Loucy (cell line): ENCODE results near the gene RIIAD1.

Experiments used
- H2AFZ ChIP-seq: fragments of 200-600 bp; sonication (generic); 2 replicates; pipeline ENCODE4 v1.6.0; 2016; ENCODE audit warnings: antibody characterized with exemption, mild to moderate bottlenecking, low read length, moderate library complexity
- H3F3A ChIP-seq: fragments of 200-600 bp; 2 replicates; pipeline ENCODE4 v1.6.0; 2016; ENCODE audit warnings: antibody characterized with exemption, low read depth, mild to moderate bottlenecking
- H3K27me3 ChIP-seq: fragments of 200-600 bp; sonication (generic); 2 replicates; pipeline ENCODE4 v1.6.1; 2014; ENCODE audit warnings: low read length, mild to moderate bottlenecking; ENCODE audit not compliant: insufficient read depth, poor library complexity, severe bottlenecking
- H3K36me3 ChIP-seq: fragments of 200-600 bp; sonication (generic); 2 replicates; pipeline ENCODE4 v1.6.1; 2016; ENCODE audit warnings: low read length; ENCODE audit not compliant: insufficient read depth
- H3K4me1 ChIP-seq: fragments of 200-600 bp; sonication (generic); 2 replicates; pipeline ENCODE4 v1.5.1; 2014; ENCODE audit warnings: low read length, mild to moderate bottlenecking; ENCODE audit not compliant: insufficient read depth, poor library complexity, severe bottlenecking
- H3K4me2 ChIP-seq: fragments of 200-600 bp; sonication (generic); 2 replicates; pipeline ENCODE4 v1.6.0; 2014; ENCODE audit warnings: antibody characterized with exemption, low read length, low read depth, mild to moderate bottlenecking; ENCODE audit not compliant: poor library complexity, severe bottlenecking
- H3K4me3 ChIP-seq: fragments of 200-600 bp; sonication (generic); 2 replicates; pipeline ENCODE4 v1.5.1; 2014; ENCODE audit warnings: low read length, mild to moderate bottlenecking, mixed read lengths; ENCODE audit not compliant: poor library complexity, severe bottlenecking
- H3K79me2 ChIP-seq: fragments of 200-600 bp; sonication (generic); 2 replicates; pipeline ENCODE4 v1.6.1; 2014; ENCODE audit warnings: low read length; ENCODE audit not compliant: insufficient read depth
- H3K9ac ChIP-seq: fragments of 200-600 bp; sonication (generic); 2 replicates; pipeline ENCODE4 v1.6.0; 2014; ENCODE audit warnings: mild to moderate bottlenecking, low read depth, low read length, moderate library complexity; ENCODE audit not compliant: poor library complexity, severe bottlenecking
- H3K9me2 ChIP-seq: fragments of 200-600 bp; sonication (generic); replicated peaks from 2 replicates; pipeline ENCODE4 v1.6.1; 2016; ENCODE audit warnings: low read depth, low read length, mixed read lengths
- H3K9me3 ChIP-seq: fragments of 200-600 bp; sonication (generic); 2 replicates; pipeline ENCODE4 v1.6.1; 2014; ENCODE audit warnings: mild to moderate bottlenecking, antibody characterized with exemption, low read length, low read depth; ENCODE audit not compliant: insufficient read depth
- H4K20me1 ChIP-seq: fragments of 200-600 bp; sonication (generic); 2 replicates; pipeline ENCODE4 v1.6.0; 2014; ENCODE audit warnings: antibody characterized with exemption, low read length, mild to moderate bottlenecking; ENCODE audit not compliant: insufficient read depth, poor library complexity, severe bottlenecking
- CTCF ChIP-seq: fragments of 200-600 bp; sonication (generic); conservative IDR thresholded peaks from 2 replicates; pipeline ENCODE4 v1.5.1; 2014; ENCODE audit warnings: mild to moderate bottlenecking, antibody characterized with exemption, low read length
- EZH2phosphoT487 ChIP-seq: fragments of 200-600 bp; IDR thresholded peaks from 2 replicates; pipeline ENCODE4 v1.6.1; 2018; ENCODE audit warnings: antibody characterized with exemption, mild to moderate bottlenecking, moderate library complexity, borderline replicate concordance

RIIAD1 gene

GRCh38 chr1:151773702-151774101, 52.4 kb downstream of the RIIAD1 start:
- Histone ChIP-seq H3F3A (no peaks in the 10 kb centered on the region), H3K4me1 (no peaks in the 10 kb centered on the region), H3K9me2 (no peaks in the 10 kb centered on the region), H3K27me3 (no peaks in the 10 kb centered on the region), H3K79me2 (no peaks in the 10 kb centered on the region), H3K9ac (no peak overlapping the region), H3K4me3 (no peak overlapping the region), H3K9me3 (no peaks in the 10 kb centered on the region), H2AFZ (no peak overlapping the region), H3K4me2 (no peak overlapping the region), H3K36me3 (no peaks in the 10 kb centered on the region; the same call in 1 of the 2 replicates), H4K20me1 (no peaks in the 10 kb centered on the region)
- TF ChIP-seq EZH2phosphoT487 (no peak), CTCF (no peak)

GRCh38 chr1:151774256-151774922, 53.1 kb downstream of the RIIAD1 start:
- no peak overlapping the region for H3K9ac ChIP-seq
- no peaks in the 10 kb centered on the region for H3K9me3 ChIP-seq
- no peaks in the 10 kb centered on the region; the same call in 1 of the 2 replicates for H3K36me3 ChIP-seq
- H2AFZ ChIP-seq = no peak overlapping the region
- TF ChIP-seq CTCF (no peak), EZH2phosphoT487 (no peak)
- H4K20me1 ChIP-seq = no peaks in the 10 kb centered on the region
- H3K4me2 ChIP-seq = no peak overlapping the region
- H3K79me2 ChIP-seq = no peaks in the 10 kb centered on the region
- H3F3A ChIP-seq = no peaks in the 10 kb centered on the region
- H3K4me3 ChIP-seq = no peak overlapping the region
- no peaks in the 10 kb centered on the region for H3K27me3 ChIP-seq
- no peaks in the 10 kb centered on the region for H3K4me1 ChIP-seq
- no peaks in the 10 kb centered on the region for H3K9me2 ChIP-seq

- H3K79me2 ChIP-seq = no peaks in the 10 kb centered on the region
- H2AFZ ChIP-seq = no peak overlapping the region
- no peaks in the 10 kb centered on the region; the same call in 1 of the 2 replicates for H3K36me3 ChIP-seq
- TF ChIP-seq EZH2phosphoT487 (no peak), CTCF (no peak)
- no peak overlapping the region for H3K4me2 ChIP-seq
- no peaks in the 10 kb centered on the region for H3K9me3 ChIP-seq
- H3K27me3 ChIP-seq = no peaks in the 10 kb centered on the region
- H3K9ac ChIP-seq = no peak overlapping the region
- no peaks in the 10 kb centered on the region for H3K4me1 ChIP-seq
- no peaks in the 10 kb centered on the region for H3F3A ChIP-seq
- H3K4me3 ChIP-seq = no peak overlapping the region
- H4K20me1 ChIP-seq = no peaks in the 10 kb centered on the region
- no peaks in the 10 kb centered on the region for H3K9me2 ChIP-seq
These were observed 54.8 kb downstream of the RIIAD1 start for GRCh38 chr1:151775894-151776664.
